HEK293 (cell line): ENCODE results near the gene BTAF1.
"Not testable (repeated sequence)": the region's sequence is repeated elsewhere in the genome, so short reads cannot be mapped to it uniquely, and the experiment has no call there.

Experiments
- CTCF ChIA-PET: fragments of 350-600 bp; formaldehyde crosslinking; extraction: SDS; loops from one replicate; lab custom pipeline; 2021; ENCODE audit warnings: antibody characterized with exemption; lab: Yijun Ruan, JAX
- POLR2A ChIA-PET: fragments of 300-600 bp; formaldehyde crosslinking; extraction: SDS; loops from one replicate; lab custom pipeline; 2020; ENCODE audit warnings: antibody characterized with exemption, inconsistent platforms; lab: Yijun Ruan, JAX
- H3K27ac ChIP-seq: fragments of 200-500 bp; sonication (Bioruptor generic); 2 replicates; pipeline ENCODE4 v1.5.1; 2014; ENCODE audit warnings: low read depth, low read length, control low read depth, inconsistent platforms; ENCODE audit errors: extremely low read depth
- H3K36me3 ChIP-seq, 2 experiments: fragments of 200-500 bp in 1 of 2; sonication (Bioruptor generic) in 1 of 2; 1 replicate in 1 of 2; 2 replicates in 1 of 2; pipeline ENCODE4 v1.5.1; 2014 to 2017; ENCODE audit warnings: inconsistent platforms in 2 of 2, low read length in 2 of 2; ENCODE audit not compliant: control insufficient read depth in 2 of 2, insufficient read depth in 1 of 2
- H3K4me1 ChIP-seq: fragments of 200-500 bp; sonication (Bioruptor generic); 2 replicates; pipeline ENCODE4 v1.5.1; 2014; ENCODE audit warnings: mild to moderate bottlenecking, low read length, inconsistent platforms; ENCODE audit not compliant: control insufficient read depth, insufficient read depth
- H3K4me3 ChIP-seq: 2 replicates; pipeline ENCODE4 v1.5.1; 2011; ENCODE audit warnings: low read depth, mild to moderate bottlenecking, control low read depth, low read length, moderate library complexity
- H3K9me3 ChIP-seq: fragments of 200-500 bp; sonication (Bioruptor generic); 2 replicates; pipeline ENCODE4 v1.5.1; 2014; ENCODE audit warnings: low read depth, low read length, inconsistent platforms; ENCODE audit not compliant: control insufficient read depth, insufficient read depth
- BCL11A ChIP-seq: fragments of 450-650 bp; formaldehyde crosslinking; IDR thresholded peaks from 2 replicates; pipeline ENCODE4 v1.5.1; 2016; ENCODE audit warnings: low read depth, missing biosample characterization, missing genetic modification characterization
- FEZF1 ChIP-seq: fragments of 450-650 bp; formaldehyde crosslinking; IDR thresholded peaks from 2 replicates; pipeline ENCODE4 v1.5.1; 2016; ENCODE audit warnings: missing biosample characterization, missing genetic modification characterization
- HOXD13 ChIP-seq: sonication (generic); formaldehyde crosslinking; IDR thresholded peaks from 2 replicates; pipeline ENCODE4 v1.8.0; 2022; ENCODE audit warnings: missing genetic modification reagents, borderline replicate concordance
- SETDB1 ChIP-seq: IDR thresholded peaks from one replicate; pipeline ENCODE4 v1.6.1; 2017; ENCODE audit warnings: mild to moderate bottlenecking, low read length, moderate library complexity, mixed read lengths; ENCODE audit not compliant: insufficient read length
- SP3 ChIP-seq: fragments of 450-650 bp; formaldehyde crosslinking; IDR thresholded peaks from 2 replicates; pipeline ENCODE4 v1.5.1; 2016; ENCODE audit warnings: missing biosample characterization, missing genetic modification characterization
- SP7 ChIP-seq: fragments of 450-650 bp; formaldehyde crosslinking; IDR thresholded peaks from 2 replicates; pipeline ENCODE4 v1.5.1; 2016; ENCODE audit warnings: missing biosample characterization, missing genetic modification characterization
- ZFHX2 ChIP-seq: fragments of 450-650 bp; formaldehyde crosslinking; conservative IDR thresholded peaks from 2 replicates; pipeline ENCODE4 v1.5.1; 2016; ENCODE audit warnings: missing biosample characterization, missing genetic modification characterization
- ZIC2 ChIP-seq: fragments of 450-650 bp; formaldehyde crosslinking; IDR thresholded peaks from 2 replicates; pipeline ENCODE4 v1.5.1; 2016; ENCODE audit warnings: missing biosample characterization, missing genetic modification characterization
- ZNF394 ChIP-seq: fragments of 450-650 bp; formaldehyde crosslinking; IDR thresholded peaks from 2 replicates; pipeline ENCODE4 v1.5.1; 2016; ENCODE audit warnings: missing biosample characterization, missing genetic modification characterization, mild to moderate bottlenecking, moderate library complexity, borderline replicate concordance
- ZNF423 ChIP-seq: fragments of 450-650 bp; formaldehyde crosslinking; IDR thresholded peaks from 2 replicates; pipeline ENCODE4 v1.5.1; 2016; ENCODE audit warnings: missing biosample characterization, missing genetic modification characterization
- ZNF610 ChIP-seq: fragments of 450-650 bp; formaldehyde crosslinking; IDR thresholded peaks from 2 replicates; pipeline ENCODE4 v1.5.1; 2016; ENCODE audit warnings: missing biosample characterization, missing genetic modification characterization, borderline replicate concordance
- ZNF658 ChIP-seq: fragments of 450-650 bp; formaldehyde crosslinking; IDR thresholded peaks from 2 replicates; pipeline ENCODE4; 2016; ENCODE audit warnings: missing biosample characterization, missing genetic modification characterization
- ZNF768 ChIP-seq: fragments of 450-650 bp; formaldehyde crosslinking; IDR thresholded peaks from 2 replicates; pipeline ENCODE4 v1.5.1; 2018; ENCODE audit warnings: missing biosample characterization, mild to moderate bottlenecking, missing genetic modification characterization
- ZNF792 ChIP-seq: fragments of 450-650 bp; formaldehyde crosslinking; IDR thresholded peaks from 2 replicates; pipeline ENCODE4 v1.5.1; 2016; ENCODE audit warnings: missing biosample characterization, missing genetic modification characterization
- TF ChIP-seq, protein P1 (sequence below): fragments of 450-650 bp; formaldehyde crosslinking; IDR thresholded peaks from 2 replicates; pipeline ENCODE4 v1.5.1; 2016; ENCODE audit warnings: missing biosample characterization, missing genetic modification characterization, borderline replicate concordance
- TF ChIP-seq, protein P2 (sequence below): fragments of 450-650 bp; formaldehyde crosslinking; IDR thresholded peaks from 2 replicates; pipeline ENCODE4 v1.5.1; 2016; ENCODE audit warnings: missing biosample characterization, missing genetic modification characterization
- TF ChIP-seq, protein P3 (sequence below): fragments of 450-650 bp; formaldehyde crosslinking; IDR thresholded peaks from 2 replicates; pipeline ENCODE4 v1.5.1; 2016; ENCODE audit warnings: missing biosample characterization, missing genetic modification characterization
- TF ChIP-seq, protein P4 (sequence below): IDR thresholded peaks from 2 replicates; pipeline ENCODE4 v1.6.1; 2011; ENCODE audit warnings: mild to moderate bottlenecking, low read depth, low read length, borderline replicate concordance

BTAF1 gene

DNA sequence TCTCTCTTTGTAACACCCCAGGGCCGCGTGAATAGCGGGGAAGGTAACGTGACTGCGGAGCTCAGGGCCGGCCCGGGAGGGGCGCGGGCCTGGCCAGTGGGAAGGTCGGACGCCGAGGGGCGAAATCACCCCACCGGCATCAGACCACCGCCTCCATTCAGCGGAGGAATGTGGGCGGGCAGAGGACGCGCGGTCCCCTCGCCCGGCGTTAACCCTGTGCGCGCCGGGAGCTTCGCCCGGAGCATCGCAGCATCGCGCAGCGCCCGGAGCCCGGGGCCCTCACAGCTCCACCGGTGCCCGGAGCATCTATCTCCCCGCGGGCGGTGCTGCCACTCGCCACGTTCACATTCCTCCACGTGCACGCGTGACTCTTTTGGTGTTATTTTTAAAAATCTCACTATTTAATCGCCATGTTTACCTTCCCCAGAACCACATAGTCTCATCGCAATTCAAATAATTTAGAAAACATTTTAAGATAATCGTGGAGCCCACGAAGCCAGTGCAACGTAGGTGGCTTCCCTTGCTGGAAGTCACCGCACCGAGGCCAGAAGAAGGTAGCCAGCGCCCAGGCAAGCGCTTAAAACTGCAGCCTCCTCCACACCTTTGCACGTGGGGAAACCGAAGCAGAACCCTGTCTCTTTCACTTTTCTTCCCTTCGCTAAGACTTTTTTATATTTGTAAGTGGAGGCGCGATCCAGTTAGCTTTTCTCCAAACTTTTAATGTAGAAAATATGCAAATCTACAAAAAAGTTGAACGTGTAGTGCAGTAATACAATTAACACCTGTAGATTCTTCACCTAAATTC is 36.1 kb upstream of the BTAF1 start (continued):
- TF ChIP-seq, protein P1, sequence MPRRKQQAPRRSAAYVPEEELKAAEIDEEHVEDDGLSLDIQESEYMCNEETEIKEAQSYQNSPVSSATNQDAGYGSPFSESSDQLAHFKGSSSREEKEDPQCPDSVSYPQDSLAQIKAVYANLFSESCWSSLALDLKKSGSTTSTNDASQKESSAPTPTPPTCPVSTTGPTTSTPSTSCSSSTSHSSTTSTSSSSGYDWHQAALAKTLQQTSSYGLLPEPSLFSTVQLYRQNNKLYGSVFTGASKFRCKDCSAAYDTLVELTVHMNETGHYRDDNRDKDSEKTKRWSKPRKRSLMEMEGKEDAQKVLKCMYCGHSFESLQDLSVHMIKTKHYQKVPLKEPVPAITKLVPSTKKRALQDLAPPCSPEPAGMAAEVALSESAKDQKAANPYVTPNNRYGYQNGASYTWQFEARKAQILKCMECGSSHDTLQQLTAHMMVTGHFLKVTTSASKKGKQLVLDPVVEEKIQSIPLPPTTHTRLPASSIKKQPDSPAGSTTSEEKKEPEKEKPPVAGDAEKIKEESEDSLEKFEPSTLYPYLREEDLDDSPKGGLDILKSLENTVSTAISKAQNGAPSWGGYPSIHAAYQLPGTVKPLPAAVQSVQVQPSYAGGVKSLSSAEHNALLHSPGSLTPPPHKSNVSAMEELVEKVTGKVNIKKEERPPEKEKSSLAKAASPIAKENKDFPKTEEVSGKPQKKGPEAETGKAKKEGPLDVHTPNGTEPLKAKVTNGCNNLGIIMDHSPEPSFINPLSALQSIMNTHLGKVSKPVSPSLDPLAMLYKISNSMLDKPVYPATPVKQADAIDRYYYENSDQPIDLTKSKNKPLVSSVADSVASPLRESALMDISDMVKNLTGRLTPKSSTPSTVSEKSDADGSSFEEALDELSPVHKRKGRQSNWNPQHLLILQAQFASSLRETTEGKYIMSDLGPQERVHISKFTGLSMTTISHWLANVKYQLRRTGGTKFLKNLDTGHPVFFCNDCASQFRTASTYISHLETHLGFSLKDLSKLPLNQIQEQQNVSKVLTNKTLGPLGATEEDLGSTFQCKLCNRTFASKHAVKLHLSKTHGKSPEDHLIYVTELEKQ, result peak; percentile 46; the same call in 1 of the 2 replicates

DNA sequence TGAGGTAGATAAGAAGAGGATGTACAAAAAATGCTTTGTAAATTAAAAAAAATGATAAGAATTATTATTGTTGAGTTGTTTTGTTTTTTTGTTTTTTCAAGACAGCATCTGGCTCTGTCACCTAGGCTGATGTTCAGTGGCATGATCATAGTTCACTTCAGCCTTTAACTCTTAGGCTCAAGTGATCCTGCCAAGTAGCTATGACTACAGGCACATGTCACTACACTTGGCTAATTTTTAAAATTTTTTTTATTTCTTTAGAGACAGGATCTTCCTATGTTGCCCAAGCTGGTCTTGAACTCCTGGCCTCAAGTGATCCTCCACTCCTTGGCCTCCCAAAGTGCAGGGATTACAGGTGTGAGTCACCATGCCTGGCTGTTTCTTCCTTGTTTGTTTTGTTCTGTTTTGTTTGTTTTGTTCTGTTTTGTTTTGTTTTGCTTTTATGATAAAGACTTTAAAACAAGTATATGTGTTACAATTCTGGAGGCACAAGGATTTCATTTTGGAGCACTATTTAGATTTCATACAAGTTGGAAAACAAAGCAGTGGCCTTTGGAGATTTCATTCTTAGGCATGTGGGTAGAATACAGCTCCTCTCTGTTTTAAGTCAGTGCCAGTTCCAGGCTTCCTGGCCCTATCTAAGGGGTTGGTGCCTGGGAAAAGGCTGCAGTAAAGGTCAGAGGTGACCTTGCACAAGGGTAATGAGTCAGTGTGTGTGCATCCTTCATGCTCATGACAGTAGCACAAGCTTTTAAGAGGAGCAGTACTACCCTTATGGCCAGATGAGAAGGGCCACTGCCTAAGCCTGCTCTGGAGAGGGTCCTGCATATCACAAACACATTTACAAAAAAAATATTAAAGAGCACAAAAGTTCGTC is 32.2 kb upstream of the BTAF1 start:
- TF ChIP-seq, protein P2, sequence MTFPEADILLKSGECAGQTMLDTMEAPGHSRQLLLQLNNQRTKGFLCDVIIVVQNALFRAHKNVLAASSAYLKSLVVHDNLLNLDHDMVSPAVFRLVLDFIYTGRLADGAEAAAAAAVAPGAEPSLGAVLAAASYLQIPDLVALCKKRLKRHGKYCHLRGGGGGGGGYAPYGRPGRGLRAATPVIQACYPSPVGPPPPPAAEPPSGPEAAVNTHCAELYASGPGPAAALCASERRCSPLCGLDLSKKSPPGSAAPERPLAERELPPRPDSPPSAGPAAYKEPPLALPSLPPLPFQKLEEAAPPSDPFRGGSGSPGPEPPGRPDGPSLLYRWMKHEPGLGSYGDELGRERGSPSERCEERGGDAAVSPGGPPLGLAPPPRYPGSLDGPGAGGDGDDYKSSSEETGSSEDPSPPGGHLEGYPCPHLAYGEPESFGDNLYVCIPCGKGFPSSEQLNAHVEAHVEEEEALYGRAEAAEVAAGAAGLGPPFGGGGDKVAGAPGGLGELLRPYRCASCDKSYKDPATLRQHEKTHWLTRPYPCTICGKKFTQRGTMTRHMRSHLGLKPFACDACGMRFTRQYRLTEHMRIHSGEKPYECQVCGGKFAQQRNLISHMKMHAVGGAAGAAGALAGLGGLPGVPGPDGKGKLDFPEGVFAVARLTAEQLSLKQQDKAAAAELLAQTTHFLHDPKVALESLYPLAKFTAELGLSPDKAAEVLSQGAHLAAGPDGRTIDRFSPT (tag by site-specific recombination), result no peak
- TF ChIP-seq ZNF394 (tag by site-specific recombination), result no peak
- no peak for TF ChIP-seq BCL11A (tag by site-specific recombination)
- TF ChIP-seq ZNF658, result no peak
- TF ChIP-seq FEZF1, result peak; percentile 16; the same call in 1 of the 2 replicates
- TF ChIP-seq, protein P3, sequence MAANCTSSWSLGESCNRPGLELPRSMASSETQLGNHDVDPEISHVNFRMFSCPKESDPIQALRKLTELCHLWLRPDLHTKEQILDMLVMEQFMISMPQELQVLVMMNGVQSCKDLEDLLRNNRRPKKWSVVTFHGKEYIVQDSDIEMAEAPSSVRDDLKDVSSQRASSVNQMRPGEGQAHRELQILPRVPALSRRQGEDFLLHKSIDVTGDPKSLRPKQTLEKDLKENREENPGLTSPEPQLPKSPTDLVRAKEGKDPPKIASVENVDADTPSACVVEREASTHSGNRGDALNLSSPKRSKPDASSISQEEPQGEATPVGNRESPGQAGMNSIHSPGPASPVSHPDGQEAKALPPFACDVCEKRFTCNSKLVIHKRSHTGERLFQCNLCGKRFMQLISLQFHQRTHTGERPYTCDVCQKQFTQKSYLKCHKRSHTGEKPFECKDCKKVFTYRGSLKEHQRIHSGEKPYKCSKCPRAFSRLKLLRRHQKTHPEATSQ (tag by site-specific recombination), result no peak
- no peak for TF ChIP-seq ZFHX2 (tag by site-specific recombination)
- TF ChIP-seq, protein P4, sequence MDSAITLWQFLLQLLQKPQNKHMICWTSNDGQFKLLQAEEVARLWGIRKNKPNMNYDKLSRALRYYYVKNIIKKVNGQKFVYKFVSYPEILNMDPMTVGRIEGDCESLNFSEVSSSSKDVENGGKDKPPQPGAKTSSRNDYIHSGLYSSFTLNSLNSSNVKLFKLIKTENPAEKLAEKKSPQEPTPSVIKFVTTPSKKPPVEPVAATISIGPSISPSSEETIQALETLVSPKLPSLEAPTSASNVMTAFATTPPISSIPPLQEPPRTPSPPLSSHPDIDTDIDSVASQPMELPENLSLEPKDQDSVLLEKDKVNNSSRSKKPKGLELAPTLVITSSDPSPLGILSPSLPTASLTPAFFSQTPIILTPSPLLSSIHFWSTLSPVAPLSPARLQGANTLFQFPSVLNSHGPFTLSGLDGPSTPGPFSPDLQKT, result no peak
- TF ChIP-seq ZNF792 (tag by site-specific recombination), result no peak

DNA sequence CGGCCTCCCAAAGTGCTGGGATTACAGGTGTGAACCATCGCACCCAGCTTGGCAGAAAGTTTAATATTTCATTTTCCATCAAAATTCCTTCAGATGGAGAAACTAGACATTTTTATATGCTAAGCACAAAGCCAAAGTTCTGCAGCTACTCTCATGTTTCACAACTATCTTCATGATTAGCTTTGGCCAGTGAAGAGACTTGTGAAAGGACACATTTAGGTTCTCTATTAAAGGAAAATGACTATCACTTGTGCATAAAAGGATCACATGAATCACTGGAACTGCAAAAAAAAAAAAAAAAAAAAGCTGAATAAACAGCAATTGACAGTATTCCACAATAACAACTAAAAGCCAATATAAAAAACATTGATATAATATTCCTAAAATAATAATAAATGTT is 30.5 kb upstream of the BTAF1 start:
- H3K36me3 ChIP-seq, result no peaks in the 10 kb centered on the region
- no peak overlapping the region for H3K4me3 ChIP-seq
- POLR2A ChIA-PET, result interaction anchor here (0.6 kb wide), 1 partner anchor 482 kb away, joined by 3 read pairs; no protein-coding TSS in a partner anchor
- no peak overlapping the region for H3K27ac ChIP-seq
- no peak for TF ChIP-seq HOXD13
- TF ChIP-seq ZNF423 (tag by site-specific recombination), result no peak
- no peak for TF ChIP-seq SETDB1
- no peak for TF ChIP-seq ZNF768
- no peak for TF ChIP-seq ZIC2 (tag by site-specific recombination)
- no peak for TF ChIP-seq SP7
- TF ChIP-seq ZNF610 (tag by site-specific recombination), result no peak
- TF ChIP-seq SP3, result no peak
- H3K9me3 ChIP-seq, result no peaks in the 10 kb centered on the region
- CTCF ChIA-PET, result interaction anchor here (1.6 kb wide), 1 partner anchor 9 kb away, joined by 4 read pairs; no protein-coding TSS in a partner anchor
- H3K4me1 ChIP-seq, result peaks cover under 1% of the 10 kb centered on the region; the same call in 1 of the 2 replicates

More for the DNA sequence above, 32.2 kb upstream of the BTAF1 start:
- no peaks in the 10 kb centered on the region for H3K36me3 ChIP-seq
- POLR2A ChIA-PET, result no interaction called here
- CTCF ChIA-PET, result interaction anchor here (0.7 kb wide), 2 partner anchors 16 to 42 kb away, joined by 3 to 4 read pairs; no protein-coding TSS in a partner anchor
- H3K4me3 ChIP-seq, result no peak overlapping the region
- no peak overlapping the region for H3K27ac ChIP-seq
- H3K4me1 ChIP-seq, result peaks cover 12% of the 10 kb centered on the region
- H3K9me3 ChIP-seq, result no peaks in the 10 kb centered on the region

DNA sequence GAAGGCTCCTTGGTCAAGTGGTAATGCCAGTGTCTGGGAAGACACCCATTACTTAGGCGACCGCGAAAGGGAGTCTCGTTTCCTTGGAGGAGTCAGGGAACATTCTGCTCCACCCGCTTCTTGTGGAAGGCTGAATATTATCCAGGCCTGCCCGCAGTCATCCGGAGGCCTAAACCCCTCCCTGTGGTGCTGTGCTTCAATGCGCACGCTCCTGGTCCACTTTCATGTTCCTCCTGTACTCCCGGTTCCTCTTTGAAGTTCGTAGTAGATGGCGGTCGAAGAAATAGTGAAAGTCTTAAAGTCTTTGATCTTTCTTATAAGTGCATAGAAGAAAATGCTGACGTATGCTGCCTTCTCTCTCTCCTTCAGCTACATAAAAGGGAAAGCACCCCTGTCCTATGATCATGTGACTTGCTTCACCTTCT is 29.3 kb upstream of the BTAF1 start:
- H3K9me3 ChIP-seq, H3K27ac ChIP-seq, H3K4me1 ChIP-seq, H3K4me3 ChIP-seq, H3K36me3 ChIP-seq, POLR2A ChIA-PET: not testable (repeated sequence)
- CTCF ChIA-PET, result interaction anchor here (0.5 to 1.6 kb wide), 2 partner anchors 10 to 27 kb away, joined by 3 to 4 read pairs; no protein-coding TSS in a partner anchor
